GM18507 (cell line): Measurements from ENCODE around the gene PLEKHA5.
"Not testable (repeated sequence)": the region's sequence is repeated elsewhere in the genome, so short reads cannot be mapped to it uniquely, and the experiment has no call there.

Experiments
- DNase-seq: peaks from one replicate; pipeline ENCODE4 v3.0.0; 2011; ENCODE audit warnings: low read depth; ENCODE audit not compliant: insufficient read length; ENCODE audit errors: extremely low spot score
- FAIRE-seq: peaks from 2 replicates; lab custom pipeline; 2011; peaks lifted over from hg19 to GRCh38; lab: Jason Lieb, UNC

PLEKHA5 gene

DNA sequence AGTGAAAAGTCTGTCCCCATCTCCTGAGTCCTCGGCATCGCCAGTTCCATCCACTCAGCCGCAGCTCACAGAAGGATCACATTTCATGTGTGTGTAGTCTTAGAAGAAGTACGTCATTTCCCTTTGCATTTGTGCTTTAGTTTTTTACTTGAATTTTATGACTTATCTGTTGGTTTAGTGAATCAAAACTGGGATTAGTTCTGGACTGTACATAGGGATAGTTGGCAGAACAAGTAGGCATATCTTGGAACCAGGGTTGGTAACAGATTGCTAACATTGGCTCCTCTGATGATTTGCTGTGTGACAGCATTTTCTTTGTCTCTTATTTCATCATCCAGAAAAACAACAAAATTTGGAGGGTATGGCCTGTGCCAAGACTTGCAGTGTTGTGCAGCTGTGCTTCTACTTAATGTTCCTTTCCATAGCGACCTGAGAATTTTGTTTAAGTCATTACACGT lies 240.2 kb downstream of the PLEKHA5 start:
- FAIRE-seq: no peak

DNA sequence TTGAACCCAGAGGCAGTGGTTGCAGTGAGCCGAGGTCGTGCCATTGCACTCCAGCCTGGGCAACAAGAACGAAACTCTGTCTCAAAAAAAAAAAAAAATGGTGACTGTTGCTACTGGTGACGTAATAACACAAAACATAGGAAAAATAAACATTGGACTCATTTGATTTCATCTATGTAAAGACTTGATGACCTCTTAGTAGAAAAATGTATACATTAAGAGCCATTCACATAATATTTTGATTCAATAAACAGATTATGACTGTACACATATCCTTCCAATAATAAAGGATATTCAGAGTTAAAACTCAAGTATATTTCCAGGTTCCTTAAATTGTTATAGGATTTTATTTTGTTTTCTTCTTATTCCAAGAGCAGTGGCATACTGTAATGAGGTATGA lies 244.1 kb downstream of the PLEKHA5 start:
- FAIRE-seq: no peak
- DNase-seq: no peak

More for the DNA sequence above, 240.2 kb downstream of the PLEKHA5 start:
- DNase-seq: no peak

DNA sequence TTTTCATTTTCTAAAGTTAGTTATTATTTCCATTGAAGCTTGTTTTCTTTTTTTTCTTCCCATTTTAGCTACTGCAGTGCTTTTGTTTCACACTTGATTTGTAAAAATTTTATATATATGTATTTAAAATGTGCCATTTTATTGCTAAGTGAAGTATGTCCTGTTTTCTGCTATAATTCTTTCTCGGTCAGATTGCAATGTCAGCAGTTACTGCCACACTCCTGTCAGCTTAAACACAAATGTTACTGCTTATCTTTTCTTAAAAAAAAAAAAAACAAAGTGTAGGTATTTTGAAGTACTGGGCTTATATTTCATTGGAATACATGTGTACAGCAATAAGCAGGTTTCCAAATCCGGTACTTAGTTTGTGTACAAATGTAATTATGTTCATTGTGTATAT lies 246.4 kb downstream of the PLEKHA5 start:
- FAIRE-seq (no peak), DNase-seq (no peak)

DNA sequence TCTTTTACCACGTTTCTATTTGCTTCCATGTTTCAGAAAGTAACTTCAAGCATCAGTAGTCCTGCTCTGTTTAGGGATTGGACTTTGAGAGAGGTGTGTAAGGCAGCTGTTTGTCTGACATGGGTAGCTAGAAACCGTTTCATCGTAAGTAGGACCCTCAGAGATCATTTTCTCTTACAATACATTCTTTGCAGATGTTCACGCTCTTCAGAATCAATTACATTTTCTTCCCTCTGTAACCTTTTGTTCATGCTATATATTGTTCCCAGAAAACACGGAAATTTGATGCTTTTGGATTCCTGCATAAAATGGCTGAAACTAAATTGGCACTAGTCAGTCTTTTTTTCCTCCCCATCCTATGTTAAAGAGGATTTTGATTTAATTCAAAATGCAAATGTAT lies 247.2 kb downstream of the PLEKHA5 start:
- no peak for FAIRE-seq
- no peak for DNase-seq

DNA sequence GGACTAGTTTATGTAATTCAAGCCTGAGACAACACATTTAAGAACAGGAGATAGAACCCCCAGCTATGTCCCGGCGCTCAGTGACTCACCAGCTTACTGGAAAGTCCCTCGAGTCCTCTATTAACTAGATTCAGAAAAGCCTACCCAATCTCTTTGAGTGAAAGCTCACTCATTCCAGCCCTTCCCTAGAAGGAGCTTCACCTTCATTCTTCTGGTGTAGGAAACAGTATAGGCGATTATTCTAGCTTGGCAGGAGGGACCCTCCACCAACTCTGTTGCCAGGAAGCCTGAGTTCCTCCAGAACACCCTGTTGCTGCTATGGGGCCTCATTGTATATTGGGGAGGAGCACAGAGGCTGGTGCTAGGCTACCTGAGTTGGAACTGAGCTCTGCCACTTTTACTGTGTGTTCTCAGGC lies 252.6 kb downstream of the PLEKHA5 start:
- FAIRE-seq: peak; percentile 74
- no peak for DNase-seq

DNA sequence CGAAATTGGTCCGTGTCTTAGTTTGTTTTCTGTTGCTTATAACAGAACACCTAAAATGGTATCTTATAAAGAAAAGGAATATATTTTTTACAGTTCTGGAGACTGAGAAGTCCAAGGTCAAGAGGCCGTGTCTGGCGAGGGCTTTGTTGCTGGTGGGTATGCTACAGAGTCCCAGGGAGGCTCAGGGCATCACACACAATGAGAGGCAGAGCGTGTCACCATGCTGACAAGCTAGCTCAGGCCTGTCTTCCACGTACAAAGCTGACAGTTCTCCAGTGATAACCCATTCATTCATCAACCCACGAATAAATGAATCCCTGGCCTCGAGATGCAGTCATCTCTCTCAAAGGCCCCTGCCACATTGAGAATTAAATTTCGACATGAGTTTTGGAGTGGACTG lies 253.0 kb downstream of the PLEKHA5 start:
- DNase-seq (no peak), FAIRE-seq (no peak)

DNA sequence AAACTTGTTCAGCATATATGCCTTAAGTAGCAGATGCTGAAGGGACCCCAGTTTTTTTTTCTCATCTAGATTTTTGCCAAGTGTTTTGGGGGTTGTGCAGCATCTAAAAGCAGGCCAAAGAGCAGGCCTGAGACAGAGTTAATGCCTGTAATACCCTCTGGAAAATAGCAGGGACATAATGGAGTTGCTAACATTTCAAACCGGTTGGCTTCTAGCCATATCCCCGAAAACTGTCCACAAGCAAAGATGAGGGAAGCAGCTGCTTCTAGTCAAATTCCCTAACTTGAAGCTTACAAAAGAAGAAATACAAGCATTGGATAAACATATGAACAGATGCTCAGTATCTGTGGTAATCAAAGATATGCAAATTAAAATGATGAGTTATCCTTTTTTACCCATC lies 257.6 kb downstream of the PLEKHA5 start:
- no peak for FAIRE-seq
- no peak for DNase-seq

DNA sequence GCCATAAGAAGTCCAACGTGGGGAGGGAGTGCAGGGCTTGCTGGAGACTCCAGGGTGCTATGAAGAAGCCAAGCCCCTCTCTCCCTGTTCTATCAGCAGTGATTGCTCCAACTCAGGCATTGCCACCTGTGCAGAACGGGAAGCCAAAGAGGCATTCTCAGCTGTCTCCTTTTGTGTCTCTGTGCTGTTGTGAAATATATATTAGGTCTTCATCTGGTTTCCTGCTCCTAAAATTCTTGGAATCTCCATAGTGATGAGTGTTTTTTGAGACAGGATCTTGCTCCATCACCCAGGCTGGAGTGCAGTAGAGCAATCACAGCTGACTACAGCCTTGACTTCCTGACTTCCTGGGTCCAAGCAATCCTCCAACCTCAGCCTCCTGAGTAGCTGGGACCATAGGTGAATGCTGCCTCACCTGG lies 258.6 kb downstream of the PLEKHA5 start:
- FAIRE-seq (no peak), DNase-seq (no peak)

DNA sequence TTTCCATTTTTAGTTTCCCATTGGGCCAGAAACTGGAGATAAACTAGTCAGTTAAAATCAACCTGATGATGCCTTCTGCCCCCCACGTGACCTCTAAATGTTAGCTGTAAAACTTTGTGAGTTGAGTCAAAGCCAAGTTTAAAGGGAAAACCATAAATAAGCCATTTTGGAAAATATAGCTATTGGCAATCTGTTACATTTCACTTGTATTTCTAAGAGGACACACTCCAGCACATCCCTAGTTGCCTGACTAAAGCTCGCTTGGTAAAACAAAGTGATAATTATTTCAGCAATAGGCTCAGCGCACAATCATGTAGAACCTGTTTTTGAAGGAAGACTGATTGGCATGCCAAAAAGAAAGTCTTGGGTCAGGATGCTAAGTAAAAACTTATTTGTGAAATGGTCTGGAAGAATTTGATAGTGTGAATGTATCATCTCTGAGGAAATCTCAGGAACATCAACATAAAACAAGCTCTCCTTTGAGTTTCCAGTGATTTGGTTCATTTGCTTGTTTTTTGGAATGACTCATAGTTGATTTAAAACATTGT lies 260.6 kb downstream of the PLEKHA5 start:
- FAIRE-seq (no peak), DNase-seq (no peak)

DNA sequence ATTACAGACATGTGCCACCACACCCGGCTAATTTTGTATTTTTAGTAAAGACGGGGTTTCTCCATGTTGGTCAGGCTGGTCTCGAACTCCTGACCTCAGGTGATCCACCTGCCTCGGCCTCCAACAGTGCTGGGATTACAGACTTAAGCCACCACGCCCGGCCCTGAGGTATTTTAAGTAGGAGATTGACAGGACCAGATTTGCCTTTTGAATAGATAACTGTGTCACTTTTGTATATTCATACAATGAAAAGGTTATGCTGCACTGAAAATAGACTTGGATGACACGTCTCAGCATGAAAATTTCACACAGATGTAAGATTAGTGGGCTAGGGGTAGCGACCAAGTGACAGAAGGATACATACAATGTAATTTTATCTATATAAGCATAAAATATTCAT lies 263.1 kb downstream of the PLEKHA5 start:
- DNase-seq, FAIRE-seq: not testable (repeated sequence)

DNA sequence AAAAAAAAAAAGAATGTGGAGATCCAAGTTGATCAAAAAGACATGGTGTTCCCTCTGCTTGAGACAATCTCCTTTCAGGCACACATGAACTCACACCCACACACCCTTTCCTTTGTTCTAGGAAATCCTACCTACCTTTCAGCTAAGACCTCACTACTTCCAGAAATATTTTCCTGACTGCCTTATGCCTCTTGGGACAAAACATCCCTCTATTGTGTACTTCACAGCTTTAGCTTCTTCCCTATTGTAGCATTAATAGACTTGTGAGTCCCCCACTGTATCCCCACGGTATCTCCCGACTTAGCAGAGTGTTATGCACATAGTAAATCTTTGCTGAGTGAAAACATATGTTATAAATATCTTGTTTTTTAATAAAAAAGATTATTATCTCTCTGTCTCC lies 264.9 kb downstream of the PLEKHA5 start:
- no peak for FAIRE-seq
- no peak for DNase-seq

DNA sequence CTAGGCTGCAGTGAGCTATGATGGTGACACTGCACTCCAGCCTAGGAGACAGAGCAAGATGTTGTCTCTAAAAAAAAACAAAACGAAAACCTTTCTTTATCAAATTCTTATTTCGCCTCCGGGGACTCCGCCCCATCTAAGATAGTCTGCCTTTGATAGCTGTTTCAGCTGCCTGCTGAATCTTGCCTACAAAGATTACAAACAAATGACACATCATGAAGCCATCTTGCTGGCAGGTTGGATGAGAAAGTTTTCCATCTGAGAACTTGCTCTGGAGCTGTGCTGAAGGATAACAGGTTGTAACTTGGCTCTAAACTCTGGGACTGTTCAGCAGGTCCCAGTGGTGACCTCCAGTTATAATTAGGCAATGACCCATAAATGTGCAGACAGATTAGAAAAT lies 268.0 kb downstream of the PLEKHA5 start:
- no peak for DNase-seq
- FAIRE-seq: no peak

DNA sequence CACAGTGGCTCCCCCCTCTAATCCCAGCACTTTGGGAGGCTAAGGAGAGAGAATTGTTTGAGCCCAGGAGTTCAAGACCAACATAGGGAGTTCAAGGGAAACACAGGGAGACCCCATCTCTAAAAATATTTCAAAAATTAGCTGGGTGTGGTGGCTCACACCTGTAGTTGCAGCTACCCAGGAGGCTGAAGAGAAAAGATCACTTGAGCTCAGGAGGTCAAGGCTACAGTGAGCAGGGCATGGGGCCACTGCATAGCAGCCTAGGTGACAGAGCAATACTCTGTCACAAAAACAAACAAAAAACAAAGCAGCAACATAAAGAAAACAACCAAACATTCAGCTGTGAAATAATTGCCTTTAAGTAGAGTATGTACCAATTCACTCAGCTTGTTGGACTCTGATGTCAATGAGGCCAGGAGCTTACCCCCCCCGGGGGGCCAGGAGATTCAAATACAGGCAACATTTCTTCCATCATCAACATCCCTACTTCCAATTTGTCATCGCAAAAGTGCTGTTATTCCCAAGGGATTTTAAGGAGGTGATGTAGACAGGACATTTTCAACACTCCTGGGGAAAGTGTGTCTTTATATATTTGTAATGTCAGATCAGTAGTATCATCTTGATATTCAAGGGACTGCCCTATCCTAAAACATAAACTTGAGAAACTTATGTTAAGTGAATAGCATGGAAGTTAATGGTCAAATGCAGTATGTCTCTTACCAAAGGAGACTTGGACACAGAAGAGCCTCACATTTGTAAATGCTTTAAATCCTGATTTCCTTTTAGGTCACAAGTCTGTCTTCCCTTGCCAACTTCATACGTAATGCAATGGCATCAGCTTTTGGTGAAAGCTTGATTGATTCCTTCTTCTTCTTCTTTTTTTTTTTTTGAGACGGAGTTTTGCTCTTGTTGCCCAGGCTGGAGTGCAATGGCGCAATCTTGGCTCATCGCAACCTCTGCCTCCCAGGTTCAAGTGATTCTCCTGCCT lies 269.1 kb downstream of the PLEKHA5 start:
- no peak for DNase-seq
- no peak for FAIRE-seq

DNA sequence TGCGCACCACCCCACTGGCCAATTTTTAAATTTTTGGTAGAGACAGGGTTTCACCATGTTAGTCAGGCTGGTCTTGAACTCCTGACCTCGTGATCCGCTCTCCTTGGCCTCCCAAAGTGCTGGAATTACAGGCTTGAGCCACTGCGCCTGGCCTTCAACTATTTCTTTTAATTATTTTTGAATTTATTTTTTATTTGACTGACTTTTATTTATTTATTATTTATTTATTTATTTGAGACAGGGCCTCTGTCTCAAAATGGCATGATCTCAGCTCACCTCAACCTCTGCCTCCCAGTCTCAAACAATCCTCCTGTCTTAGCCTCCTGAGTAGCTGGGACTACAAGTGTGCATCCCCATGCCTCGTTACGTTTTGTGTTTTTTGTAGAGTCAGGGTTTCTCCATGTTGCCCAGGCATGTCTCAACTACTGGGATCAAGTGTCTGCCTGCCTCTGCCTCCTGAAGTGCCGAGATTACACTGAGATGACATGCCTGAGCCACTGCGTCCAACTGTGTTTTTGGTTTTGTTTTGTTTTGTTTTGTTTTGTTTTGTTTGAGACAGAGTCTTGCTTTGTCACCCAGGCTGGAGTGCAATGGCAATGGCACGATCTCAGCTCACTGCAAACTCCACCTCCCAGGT lies 271.2 kb downstream of the PLEKHA5 start:
- FAIRE-seq, DNase-seq: not testable (repeated sequence)

DNA sequence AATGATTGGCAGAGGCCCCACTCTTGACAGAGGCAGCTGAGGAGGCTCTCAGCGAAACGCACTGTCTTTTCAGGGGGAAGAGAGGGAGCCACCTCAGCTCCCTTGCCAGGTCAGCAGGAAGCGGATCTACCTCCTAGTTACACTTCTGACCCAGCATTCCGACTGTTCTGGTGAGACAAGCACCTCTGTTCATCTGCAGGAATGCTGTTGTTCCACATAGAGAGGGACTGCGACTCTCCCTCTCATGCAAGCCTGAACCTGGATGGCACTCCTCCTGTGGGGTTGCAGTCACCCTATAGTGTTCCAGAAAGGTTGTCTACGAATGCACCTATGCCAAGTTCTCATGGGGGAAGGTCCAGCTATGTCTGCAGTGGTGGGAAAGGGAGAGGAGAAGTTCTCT lies 272.7 kb downstream of the PLEKHA5 start:
- FAIRE-seq (no peak), DNase-seq (no peak)

DNA sequence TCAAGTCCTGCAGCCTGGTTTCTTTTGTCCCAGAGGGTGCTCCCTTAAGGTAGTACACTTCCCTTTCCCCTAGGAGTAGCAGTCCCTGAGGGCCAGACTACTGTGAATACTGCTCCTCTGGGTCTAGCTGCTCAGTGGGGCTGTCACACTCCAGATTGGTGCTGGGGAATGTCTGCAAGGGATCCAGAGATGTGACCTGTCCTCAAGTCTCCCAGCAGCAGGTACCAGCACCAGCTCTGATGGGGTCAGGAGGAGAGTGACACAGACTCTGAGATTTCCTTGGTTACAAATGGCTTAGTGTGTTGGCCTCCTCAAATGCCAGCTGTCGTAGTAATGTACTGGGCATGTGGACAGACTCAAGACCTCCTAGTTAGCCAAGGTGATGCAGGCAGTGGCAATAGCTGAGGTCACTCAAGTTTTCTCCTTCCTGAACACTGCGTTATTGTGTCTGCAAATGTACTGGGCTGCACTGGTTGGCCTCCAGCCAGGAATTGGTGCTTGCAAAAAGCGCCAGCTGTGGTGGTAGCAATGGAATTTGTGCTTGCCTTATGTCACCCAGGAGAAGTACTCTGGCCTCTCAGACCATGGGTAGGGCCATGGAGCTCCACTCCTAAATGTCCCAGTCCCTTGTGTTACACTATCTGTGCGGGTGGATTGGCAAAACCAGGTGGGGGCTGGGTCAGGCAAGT lies 273.4 kb downstream of the PLEKHA5 start:
- DNase-seq: no peak
- no peak for FAIRE-seq

DNA sequence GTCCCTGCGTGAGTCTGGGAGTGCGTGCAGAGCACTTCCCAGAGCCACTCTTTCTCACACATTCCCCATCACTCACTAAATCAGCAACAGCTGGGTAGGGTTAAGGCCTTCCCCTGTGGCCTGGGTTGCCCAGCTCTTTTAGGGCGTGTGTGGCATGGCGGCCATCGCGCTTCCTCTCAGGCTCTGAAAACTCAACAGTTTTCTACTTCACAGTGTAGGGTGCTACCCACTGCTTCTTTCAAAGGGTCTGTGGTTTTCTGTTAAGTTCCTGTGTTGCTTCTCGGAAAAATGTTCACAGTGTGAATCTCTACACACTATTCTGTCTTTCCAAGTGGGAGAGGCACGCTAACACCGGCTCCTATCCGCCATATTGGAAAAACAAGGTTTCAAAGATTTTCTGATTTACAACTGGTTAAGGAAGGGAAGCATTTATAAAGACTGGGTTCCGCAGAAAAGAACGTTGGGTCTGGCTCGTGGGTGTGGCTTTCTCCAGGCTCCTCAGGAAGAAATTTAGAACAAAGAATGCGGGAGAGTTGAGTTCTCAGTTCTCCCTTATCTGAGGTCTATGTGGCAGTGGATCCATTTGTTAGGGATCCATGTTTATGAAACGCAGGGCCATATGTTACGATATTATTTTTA lies 274.8 kb downstream of the PLEKHA5 start:
- FAIRE-seq: no peak
- DNase-seq: no peak

DNA sequence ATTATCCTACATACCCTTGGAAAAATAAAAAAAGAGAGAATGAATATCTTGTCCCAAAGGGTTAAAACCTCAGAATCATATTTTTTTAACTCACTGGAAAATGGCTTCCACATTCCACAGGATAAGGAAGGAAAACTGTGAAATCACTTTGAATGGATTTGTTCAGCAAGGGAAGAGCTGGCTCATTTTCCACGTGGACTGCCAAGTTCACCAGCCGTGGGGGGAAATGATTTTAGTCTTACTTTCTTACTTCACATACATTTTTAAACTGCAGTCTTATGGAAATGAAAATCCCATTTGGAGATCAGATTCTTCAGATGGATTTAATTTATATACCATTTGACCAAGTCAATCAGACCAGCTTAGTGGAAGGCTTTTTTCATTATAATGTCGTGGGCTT lies 279.8 kb downstream of the PLEKHA5 start:
- no peak for FAIRE-seq
- no peak for DNase-seq

DNA sequence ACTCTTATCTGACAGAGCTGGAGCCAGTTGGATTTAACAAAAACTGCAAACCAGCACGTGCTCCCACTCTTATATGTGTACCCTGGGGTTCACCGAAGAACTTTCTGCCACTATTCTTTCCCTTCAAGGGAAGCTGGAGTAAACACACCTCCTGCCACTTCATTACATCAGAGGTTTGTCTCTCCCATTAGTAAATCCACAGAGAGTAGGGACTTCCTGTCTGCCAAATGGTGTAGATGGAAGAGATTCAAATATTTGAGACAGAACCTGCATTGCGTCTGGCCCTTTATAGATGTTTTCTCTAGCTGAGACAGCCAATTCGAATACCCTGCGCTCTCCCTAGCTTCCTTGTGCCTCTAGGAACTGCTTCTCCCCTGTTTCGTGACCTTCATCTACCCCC lies 280.7 kb downstream of the PLEKHA5 start:
- FAIRE-seq: no peak
- DNase-seq: no peak
